B cell (primary cell): ENCODE results near the gene NUB1.

Experiments used
- EZH2 ChIP-seq: IDR thresholded peaks from 2 replicates; pipeline ENCODE4 v1.6.1; 2012; ENCODE audit warnings: borderline replicate concordance, low read depth, mild to moderate bottlenecking, moderate library complexity, low read length; ENCODE audit not compliant: insufficient read depth, poor library complexity, severe bottlenecking
- TF ChIP-seq, protein P1 (sequence below): fragments of 200-600 bp; IDR thresholded peaks from one replicate; pipeline ENCODE4 v1.8.0; 2022; ENCODE audit warnings: antibody characterized with exemption, mild to moderate bottlenecking

GRCh38 chr7:151312356-151312755 lies 29.3 kb upstream of the NUB1 start:
- TF ChIP-seq EZH2, result no peak
- TF ChIP-seq, protein P1, sequence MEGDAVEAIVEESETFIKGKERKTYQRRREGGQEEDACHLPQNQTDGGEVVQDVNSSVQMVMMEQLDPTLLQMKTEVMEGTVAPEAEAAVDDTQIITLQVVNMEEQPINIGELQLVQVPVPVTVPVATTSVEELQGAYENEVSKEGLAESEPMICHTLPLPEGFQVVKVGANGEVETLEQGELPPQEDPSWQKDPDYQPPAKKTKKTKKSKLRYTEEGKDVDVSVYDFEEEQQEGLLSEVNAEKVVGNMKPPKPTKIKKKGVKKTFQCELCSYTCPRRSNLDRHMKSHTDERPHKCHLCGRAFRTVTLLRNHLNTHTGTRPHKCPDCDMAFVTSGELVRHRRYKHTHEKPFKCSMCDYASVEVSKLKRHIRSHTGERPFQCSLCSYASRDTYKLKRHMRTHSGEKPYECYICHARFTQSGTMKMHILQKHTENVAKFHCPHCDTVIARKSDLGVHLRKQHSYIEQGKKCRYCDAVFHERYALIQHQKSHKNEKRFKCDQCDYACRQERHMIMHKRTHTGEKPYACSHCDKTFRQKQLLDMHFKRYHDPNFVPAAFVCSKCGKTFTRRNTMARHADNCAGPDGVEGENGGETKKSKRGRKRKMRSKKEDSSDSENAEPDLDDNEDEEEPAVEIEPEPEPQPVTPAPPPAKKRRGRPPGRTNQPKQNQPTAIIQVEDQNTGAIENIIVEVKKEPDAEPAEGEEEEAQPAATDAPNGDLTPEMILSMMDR, result no peak
